Activated CD8-positive, alpha-beta memory T cell treated with anti-CD3 and anti-CD28 coated beads for 1 hour (primary cell): Measurements from ENCODE around the gene JAM3.

ENCODE experiments used
- DNase-seq, 2 donors: peaks; one replicate each; pipeline ENCODE4 v3.0.0-alpha.2; 2020; ENCODE audit warnings: low read depth in 1 of 2; ENCODE audit errors: extremely low read depth in 1 of 2

Gene JAM3

GRCh38 chr11:134142536-134142935, 73.7 kb downstream of the JAM3 start:
- no peak for DNase-seq

DNA sequence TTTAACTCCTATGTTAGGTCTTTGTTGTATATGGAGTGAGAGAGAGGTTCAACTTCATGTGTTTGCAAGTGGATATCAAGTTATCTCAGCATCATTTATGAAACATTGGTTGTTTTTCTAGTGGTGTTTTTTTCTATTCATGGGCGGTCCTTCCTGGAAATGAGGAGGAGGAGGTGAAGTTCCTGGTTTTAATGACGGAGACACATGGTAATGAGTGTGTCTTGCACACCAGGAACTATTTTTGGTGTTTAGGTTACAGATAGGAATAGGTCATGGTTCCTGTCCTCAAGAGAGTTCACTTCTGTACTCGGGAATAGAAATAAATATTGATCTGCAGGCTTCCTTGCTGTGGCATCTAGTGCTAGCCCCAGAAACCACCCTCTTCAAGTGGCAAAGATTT, 74.9 kb downstream of the JAM3 start:
- no peak for DNase-seq

- DNase-seq, result no peak
These were observed 75.9 kb downstream of the JAM3 start for GRCh38 chr11:134144744-134145143.

GRCh38 chr11:134145715-134146114, 76.8 kb downstream of the JAM3 start:
- DNase-seq, result no peak

- no peak for DNase-seq
These were observed 77.7 kb downstream of the JAM3 start for GRCh38 chr11:134146598-134146997.

- no peak for DNase-seq
These were observed 80.5 kb downstream of the JAM3 start for GRCh38 chr11:134149371-134149770.

DNA sequence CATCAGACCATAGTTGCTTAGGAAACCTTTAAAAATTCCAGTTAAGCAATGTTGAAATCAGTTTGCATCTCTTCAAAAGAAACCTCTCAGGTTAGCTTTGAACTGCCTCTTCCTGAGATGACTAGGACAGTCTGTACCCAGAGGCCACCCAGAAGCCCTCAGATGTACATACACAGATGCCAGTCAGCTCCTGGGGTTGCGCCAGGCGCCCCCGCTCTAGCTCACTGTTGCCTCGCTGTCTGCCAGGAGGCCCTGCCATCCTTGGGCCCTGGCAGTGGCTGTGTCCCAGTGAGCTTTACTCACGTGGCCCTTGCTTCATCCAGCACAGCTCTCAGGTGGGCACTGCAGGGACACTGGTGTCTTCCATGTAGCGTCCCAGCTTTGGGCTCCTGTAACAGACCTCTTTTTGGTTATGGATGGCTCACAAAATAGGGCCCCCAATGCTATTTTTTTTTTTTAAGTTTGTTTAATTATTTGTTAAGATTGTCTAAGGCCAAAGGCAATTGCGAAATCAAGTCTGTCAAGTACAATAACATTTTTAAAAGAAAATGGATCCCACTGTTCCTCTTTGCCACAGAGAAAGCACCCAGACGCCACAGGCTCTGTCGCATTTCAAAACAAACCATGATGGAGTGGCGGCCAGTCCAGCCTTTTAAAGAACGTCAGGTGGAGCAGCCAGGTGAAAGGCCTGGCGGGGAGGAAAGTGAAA, 81.5 kb downstream of the JAM3 start:
- DNase-seq, result no peak

GRCh38 chr11:134151083-134151747, 82.3 kb downstream of the JAM3 start:
- DNase-seq, result no peak

GRCh38 chr11:134152696-134153095, 83.8 kb downstream of the JAM3 start:
- DNase-seq, result no peak

DNA sequence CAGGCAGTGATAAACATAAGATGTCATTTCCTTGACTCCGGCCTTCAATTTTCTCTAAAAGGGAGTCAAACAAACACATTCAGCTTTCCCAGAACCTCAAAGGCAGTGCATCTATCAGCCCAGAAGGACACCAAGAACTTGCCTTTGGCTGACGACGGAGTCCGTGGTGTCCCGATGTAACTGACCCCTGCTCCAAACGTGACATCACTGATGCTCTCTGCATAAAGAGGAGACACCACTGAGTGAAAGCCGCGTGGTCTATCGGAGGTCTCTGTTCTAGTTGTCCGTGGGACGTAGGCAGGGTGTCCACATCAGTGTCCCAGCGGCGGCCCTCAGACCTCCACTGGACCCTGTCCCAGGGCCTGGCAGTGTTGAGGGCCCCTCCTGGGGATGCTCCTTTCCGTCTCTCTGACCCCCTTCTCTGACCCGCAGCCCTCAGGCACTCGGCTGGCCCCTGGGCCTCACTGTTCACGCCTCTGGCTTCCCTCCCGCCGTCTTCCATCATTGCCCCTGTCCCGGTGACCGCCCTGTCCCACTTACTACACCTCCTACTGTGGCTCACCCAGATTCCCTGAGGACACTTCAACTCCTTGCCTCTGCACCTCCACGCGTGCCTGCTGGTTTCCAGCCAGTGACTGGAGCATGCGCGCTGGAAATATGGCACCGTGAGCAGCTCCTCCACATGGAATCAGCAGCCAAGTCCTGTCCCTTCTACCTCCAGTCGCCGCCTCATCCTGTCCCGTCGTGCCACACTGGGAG, 84.5 kb downstream of the JAM3 start:
- no peak for DNase-seq

GRCh38 chr11:134154441-134154840, 85.6 kb downstream of the JAM3 start:
- DNase-seq, result no peak

DNA sequence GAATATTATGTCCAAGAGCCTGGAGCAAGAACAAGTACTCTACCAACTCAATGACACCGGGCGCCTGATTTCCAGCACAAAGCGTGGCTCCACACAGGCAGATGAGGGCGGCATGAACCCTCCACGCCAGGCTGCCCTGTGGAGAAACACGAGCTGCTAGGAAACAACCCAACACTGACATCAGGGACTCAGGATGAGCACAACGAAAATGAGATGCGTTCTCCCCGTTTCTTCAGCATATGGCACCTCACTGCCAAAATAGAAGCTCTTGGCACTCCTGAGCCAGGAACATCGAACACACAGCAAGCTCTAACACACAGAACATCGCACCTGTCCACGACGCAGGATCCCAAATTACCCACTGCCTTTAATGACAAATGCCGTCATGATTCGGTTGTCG, 86.6 kb downstream of the JAM3 start:
- no peak for DNase-seq

DNA sequence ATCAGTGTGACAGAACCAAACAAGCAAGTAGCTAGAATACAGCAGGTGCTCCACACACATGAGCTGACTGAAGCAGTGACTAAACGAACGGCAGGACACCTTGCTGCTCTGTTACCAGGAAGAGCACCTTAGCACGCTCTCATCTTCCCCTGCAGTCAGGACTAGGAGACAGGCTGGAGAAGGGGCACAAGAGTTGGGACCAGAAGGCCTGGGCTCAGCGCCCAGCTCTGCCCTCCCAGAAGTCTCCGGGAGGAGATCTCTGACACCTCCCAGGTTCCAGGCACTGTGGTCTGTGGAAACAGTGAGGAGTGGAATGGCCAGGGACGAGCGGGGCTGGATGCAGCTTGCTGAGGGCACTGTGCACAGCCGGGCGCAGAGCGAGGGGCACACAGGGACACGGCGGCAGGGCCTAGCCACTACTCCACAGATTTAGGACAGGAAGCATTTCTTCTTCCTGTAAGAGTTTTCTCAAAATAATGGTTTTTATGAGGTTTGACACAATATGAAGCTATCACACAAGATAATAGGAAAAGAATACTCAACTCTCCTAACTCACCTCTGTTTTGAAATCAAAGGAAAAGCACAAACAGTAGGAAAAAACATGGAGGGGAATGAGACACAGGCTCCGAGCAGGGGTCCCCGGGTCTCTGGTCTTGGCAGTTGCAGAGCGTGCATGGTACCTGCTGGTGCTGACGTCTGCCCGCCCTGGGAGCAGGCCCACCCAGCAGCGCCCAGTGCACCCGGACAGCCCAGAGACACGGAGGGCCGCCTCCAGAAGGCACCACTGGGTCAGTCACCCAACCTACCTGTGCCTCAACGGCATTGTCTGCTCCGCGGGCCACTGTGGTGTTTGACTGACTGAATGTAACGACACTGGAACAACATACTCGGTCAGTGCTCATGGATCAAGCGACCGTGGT, 87.3 kb downstream of the JAM3 start:
- DNase-seq, result no peak

DNA sequence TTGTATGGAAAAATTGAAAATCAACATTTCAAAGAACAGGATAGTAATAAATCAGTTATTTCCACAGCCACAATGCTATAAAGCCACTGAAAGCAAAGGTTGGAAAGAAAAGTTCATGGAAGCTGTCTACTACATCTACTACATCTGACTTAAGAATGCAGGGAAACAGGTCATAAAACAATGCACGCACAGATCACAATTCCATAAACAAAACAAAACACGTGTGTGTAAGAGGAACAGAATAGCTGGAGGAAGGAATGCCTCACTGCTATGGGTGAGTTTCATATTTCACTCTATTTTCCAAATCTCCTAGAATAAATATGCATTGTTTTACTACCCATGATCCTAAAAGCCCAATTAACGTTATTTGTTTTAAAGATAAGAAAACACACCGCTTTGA, 88.6 kb downstream of the JAM3 start:
- no peak for DNase-seq

- DNase-seq, result no peak
These were observed 89.2 kb downstream of the JAM3 start for GRCh38 chr11:134158023-134158422.

GRCh38 chr11:134159652-134160051, 90.8 kb downstream of the JAM3 start:
- DNase-seq, result no peak

- DNase-seq, result no peak
These were observed 95.9 kb downstream of the JAM3 start for GRCh38 chr11:134164490-134165370.

DNA sequence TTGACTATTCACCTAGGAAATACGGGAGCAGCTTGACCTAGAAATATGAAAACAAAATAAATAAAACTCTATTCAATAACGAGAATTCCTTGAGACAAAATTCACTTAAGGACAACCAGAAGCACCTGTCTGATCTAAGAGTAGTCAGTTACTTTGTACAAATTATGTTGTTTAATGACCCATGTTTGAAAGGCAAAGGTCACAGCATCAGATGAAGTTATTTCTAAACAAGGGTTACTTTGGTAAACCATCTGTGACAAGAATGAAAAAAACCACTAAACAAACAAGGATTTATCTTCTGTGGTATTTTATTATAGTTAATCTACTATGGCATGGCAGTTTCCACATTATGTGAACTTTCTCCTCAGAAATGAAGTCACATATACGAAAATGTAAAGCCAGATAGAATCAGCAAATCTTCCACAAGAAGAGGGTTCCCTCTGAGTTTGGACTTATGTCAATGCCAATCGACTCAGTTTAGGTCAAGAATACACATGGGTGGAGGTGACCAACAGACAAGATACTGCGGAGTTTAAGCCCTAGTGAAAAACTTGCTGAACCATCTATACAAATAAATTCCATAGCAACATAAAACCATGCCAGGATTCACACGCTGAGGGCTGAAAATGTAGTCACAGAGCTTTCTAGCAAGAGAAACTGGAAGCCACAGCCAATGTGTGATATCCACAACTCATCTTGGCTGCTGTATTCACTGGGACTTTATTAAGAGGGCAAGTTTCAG, 101.5 kb downstream of the JAM3 start:
- DNase-seq, result no peak

- no peak for DNase-seq
These were observed 102.0 kb downstream of the JAM3 start for GRCh38 chr11:134170919-134171281.
